Glomerular visceral epithelial cell (primary cell): ENCODE data around the gene SLC39A11.
"Not testable (repeated sequence)": the region's sequence is repeated elsewhere in the genome, so short reads cannot be mapped to it uniquely, and the experiment has no call there.

Source experiments
- DNase-seq: peaks from one replicate; pipeline ENCODE4 v3.0.0-alpha.2; 2016; ENCODE audit errors: extremely low spot score

The SLC39A11 gene

DNA sequence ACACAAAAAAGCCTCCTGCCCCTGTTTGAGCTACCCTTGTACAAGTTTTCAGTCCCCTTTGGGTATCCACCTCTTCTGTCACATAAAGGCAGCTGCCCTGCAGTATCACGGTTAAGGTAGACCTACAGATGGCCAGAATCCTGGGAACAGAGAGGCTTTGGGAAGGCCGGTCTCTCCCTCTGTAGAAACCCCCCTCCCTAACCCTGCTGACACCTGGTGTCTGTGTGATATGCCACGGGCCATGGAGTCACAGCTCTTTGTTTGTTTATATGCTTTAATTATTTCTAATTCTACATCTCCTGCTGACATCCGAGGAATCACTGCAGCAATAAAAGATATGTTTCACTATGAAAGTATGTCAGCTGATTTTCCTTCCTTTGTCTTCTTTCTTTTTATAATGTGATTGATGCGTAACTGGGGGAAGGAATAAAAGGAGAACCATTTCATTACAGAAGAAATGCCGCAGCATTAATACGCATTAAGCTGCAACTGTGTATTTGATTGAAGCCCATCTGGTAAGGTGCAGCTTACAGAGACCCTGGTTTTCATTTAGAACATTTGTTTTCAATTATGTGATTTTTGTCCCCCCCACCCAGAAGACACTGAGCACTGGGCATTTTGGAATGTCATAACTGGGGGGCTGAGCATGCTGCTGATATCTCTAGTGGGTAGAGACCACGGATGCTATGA is 142.1 kb downstream of the SLC39A11 start:
- no peak for DNase-seq

DNA sequence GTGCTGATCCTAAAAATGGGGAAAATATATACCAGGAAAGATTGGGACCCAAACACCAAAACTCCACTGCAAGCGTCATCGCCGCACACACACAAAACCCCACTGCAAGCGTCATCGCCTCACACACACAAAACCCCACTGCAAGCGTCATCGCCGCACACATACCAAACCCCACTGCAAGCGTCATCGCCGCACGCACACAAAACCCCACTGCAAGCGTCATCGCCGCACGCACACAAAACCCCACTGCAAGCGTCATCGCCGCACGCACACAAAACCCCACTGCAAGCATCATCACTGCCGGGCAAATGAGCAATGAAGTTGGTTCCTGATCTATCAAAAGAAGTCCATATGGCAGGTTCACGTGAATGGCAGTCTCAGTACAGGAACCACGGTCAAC is 144.4 kb downstream of the SLC39A11 start:
- DNase-seq: no peak

GRCh38 chr17:72947475-72947874 is 145.0 kb downstream of the SLC39A11 start:
- DNase-seq: no peak

DNA sequence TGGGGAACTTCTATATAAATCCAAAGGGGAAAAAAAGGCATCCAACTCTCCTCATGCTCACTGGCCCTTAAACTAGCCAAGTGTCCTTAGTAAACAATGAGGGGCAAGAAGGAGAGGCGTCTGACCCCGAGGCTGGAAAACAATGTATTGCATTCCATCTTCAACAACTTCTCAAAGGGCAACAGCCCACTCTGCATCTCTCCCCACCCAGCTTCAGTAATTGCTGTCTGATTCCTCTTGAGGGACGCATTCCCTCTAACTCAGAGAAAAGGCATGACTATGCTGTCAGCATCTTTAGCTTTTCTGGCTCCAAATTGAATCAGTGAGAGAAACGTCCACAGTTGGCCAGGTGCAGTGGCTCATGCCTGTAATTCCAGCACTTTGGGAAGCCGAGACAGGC is 145.8 kb downstream of the SLC39A11 start:
- DNase-seq: no peak

GRCh38 chr17:72946156-72946555 is 146.3 kb downstream of the SLC39A11 start:
- no peak for DNase-seq

DNA sequence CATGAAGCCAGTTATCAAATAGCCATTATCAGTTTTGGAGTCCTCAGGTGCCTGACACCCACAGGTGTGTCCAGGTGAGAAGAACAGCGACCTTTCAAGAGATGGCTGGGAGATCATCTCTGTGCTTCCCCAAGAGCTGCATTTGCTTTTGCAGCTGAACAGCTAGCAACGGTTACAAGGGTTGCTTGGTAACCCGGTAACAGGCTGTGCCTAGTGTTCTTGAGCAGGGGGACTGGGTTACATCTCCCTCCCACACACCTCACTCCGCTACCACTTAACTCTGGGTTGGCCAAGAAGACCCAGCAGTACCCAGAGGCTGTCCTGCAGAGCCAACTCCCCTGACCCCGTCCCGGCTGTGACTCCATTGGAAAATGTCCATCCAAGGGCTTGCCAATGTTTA is 147.0 kb downstream of the SLC39A11 start:
- DNase-seq: no peak

DNA sequence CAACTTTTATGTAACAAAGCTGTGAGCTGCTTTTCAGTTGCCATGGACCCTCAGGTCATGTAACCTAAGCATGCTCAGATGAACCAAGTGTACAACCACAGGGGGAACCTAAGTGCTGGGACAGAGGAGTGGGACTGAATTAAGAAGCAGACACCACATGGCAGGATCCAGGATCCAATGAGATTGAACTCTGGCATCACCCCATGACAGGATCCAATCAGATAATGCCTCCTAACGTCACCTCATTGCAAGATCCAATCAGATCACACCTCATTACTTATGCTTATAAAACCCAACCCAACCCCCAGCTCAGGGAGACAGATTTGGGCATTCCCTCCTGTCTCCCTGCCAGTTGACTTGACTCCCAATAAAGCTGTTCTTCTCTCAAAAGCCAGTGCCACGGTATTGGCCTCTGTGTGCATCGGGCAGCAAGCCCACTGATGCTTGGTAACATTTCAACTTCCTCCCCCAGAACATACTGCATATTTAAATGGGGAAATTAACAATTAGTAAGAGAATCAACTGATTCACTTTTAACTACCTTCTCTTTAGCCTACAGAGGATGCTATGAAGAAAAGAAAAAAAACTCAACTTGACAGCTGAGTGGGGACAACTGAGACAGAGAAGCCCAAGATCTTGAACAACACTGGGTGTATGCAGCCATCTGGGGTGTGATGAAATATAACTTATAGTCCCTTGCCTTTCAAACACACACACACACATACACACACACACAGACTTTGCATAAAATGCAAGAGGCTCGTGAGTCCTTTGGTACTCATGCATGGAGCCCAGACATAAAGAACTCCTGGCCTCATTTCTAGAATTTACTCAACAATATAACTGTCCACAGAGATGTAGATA is 148.4 kb downstream of the SLC39A11 start:
- DNase-seq: no peak

- no peak for DNase-seq
Observed at GRCh38 chr17:72942579-72942978, 149.9 kb downstream of the SLC39A11 start.

DNA sequence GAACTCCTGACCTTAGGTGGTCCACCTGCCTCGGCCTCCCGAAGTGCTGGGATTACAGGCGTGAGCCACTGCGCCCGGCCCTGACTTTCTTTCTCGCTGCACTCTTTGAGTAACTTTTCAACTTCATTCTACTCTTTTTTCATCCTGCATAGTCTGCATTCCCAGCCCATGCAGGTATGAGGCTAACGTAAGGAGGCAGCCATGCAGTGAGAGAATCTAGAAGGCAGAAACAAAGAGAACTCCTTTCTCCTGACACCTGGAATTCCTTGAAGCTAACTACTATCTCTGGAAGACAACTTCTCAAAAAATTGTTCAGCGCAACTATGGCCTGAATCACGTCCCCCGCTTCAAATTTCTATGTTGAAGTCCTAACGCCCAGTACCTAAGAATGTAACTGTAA is 152.0 kb downstream of the SLC39A11 start:
- no peak for DNase-seq

GRCh38 chr17:72938482-72938881 is 154.0 kb downstream of the SLC39A11 start:
- DNase-seq: no peak

GRCh38 chr17:72937707-72938106 is 154.8 kb downstream of the SLC39A11 start:
- DNase-seq: no peak

DNA sequence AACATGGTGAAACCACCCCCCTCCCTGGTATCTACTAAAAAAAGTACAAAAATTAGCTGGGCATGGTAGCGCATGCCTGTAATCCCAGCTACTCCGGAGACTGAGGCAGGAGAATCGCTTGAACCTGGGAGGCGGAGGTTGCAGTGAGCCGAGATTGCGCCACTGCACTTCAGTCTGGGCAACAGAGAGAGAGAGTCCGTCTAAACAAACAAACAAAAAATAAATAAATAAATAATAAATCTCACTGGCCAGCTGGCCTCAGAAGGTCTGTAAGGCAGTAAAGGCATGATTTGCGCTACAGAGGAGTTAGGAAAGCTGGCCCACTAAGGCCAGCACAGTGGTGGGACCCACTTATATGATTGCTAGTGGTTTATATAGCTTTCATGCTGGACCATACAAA is 155.2 kb downstream of the SLC39A11 start:
- DNase-seq: not testable (repeated sequence)

- no peak for DNase-seq
Observed at GRCh38 chr17:72935984-72936383, 156.5 kb downstream of the SLC39A11 start.

DNA sequence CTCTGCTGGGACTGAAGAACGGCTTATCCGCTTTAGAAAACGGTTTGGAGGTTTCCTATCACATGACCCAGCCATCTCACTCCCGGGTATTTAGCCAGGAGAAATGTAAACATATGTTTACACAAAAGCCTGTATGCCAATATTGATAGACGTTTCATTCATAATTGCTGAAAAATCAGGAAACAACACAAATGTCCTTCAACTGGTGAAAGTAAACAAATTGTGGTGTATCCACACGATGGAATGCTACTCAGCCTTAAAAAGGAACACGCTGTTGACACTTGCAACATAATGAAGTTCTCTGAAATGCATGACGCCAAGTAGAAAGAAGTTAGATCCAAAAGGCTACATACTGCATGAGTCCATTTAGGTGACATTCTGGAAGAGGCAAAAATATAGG is 157.6 kb downstream of the SLC39A11 start:
- no peak for DNase-seq

GRCh38 chr17:72931635-72932034 is 160.9 kb downstream of the SLC39A11 start:
- DNase-seq: peak; percentile 70

GRCh38 chr17:72931163-72931562 is 161.3 kb downstream of the SLC39A11 start:
- DNase-seq: no peak

- DNase-seq: no peak
Observed at GRCh38 chr17:72930031-72930430, 162.5 kb downstream of the SLC39A11 start.

GRCh38 chr17:72928454-72929136 is 163.9 kb downstream of the SLC39A11 start:
- no peak for DNase-seq

DNA sequence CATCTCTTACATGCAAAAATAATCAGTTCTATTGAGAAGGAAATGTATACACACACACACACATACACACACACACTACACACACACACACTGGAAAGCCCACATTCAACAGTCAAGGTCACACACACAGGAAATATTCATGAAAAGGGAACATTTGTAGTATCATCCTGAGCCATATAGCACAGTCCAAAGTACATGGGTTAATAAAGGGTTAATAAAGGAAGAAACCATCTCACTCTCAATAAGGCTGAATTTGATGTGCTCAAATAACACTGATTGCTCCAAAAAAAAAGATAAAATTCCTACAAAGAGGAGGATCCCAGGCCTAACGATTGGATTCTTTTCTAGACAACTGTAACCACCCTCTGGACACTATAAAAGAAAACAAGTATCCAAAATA is 164.7 kb downstream of the SLC39A11 start:
- DNase-seq: no peak

DNA sequence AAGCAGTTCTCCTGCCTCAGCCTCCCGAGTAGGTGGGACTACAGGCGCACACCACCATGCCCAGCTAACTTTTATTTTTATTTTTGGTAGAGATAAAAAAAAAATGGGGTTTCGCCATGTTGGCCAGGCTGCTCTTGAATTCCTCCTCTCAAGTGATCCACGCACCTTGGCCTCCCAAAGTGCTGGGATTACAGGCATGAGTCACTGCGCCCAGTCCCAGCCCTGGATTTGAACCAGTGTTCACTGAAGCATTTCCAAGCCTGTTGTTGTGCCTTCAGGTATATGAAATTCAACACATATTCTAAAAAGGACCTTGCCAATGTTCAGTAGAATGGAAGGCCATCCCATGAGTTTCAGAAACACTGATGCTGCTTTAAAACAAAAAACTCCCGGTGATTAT is 165.3 kb downstream of the SLC39A11 start:
- DNase-seq: peak; percentile 67

GRCh38 chr17:72926171-72926570 is 166.3 kb downstream of the SLC39A11 start:
- no peak for DNase-seq

GRCh38 chr17:72924196-72924595 is 168.3 kb downstream of the SLC39A11 start:
- DNase-seq: no peak

DNA sequence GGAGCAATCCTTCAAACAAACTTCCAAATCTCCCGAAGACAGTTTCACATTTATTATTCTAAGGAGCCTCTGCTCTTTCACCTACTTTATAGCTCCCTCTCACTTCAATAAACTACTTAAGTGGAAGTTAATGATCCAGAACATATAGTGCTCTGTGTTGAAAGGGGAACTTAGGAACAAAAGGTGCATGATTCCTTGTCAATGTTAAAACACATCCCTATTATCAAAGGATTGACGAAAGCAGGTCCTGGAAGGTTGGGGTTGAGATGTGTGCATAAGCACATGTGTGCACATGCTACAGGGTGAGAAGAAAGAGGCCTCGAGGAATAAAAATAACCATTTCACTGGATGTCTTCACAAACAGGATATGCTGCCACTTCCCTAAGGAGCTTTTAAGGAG is 170.3 kb downstream of the SLC39A11 start:
- DNase-seq: peak; percentile 26
